ENCODE results near the gene FCGR3B.
"Not testable (repeated sequence)": the region's sequence is repeated elsewhere in the genome, so short reads cannot be mapped to it uniquely, and the experiment has no call there.

The FCGR3B gene

DNA sequence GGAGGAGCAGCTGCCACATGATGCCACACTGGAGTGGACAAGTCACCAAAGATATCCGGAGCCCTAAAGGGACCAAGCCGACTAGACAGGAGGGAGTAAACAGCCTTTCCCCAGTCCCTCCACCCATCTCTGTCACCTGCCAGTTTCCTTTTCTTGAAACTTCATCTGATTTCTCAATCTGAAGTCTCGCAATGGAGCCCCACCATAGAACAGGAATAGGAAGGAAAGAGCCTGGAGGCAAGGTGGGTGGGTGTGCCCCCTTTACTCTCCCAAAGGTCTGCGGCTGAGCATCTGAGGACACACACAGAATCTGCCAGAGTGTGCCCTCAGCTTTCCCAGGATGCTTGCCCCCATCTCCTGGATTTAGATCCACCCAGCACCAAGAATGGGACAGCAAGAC, at the start of gene FCGR3B:
TSS of gene FCGR3B (minus strand) at position 101 of the 400 bp plus-strand sequence. CDS start at position 19, 82 bp downstream.
- no peak for DNase-seq

DNA sequence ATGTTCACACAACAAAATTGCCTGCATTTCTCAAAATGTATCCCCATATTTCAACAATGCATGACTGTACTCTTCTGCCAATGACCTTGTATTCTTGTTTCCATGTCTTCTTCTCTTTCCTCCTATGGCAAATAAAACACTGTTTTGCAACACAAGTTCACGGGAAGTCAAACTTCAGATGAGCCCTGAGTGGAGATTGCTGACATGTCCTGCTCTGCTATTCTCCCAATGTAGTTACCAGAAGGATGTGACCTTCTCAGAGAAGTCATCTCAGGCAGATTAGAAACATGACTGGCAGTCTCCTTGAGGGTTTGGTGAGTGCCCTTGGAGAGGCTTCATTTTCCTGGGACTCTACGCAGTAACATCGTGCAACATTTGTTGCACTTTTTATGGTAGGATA, 47.5 kb upstream of the FCGR3B start:
- no peak for DNase-seq

DNA sequence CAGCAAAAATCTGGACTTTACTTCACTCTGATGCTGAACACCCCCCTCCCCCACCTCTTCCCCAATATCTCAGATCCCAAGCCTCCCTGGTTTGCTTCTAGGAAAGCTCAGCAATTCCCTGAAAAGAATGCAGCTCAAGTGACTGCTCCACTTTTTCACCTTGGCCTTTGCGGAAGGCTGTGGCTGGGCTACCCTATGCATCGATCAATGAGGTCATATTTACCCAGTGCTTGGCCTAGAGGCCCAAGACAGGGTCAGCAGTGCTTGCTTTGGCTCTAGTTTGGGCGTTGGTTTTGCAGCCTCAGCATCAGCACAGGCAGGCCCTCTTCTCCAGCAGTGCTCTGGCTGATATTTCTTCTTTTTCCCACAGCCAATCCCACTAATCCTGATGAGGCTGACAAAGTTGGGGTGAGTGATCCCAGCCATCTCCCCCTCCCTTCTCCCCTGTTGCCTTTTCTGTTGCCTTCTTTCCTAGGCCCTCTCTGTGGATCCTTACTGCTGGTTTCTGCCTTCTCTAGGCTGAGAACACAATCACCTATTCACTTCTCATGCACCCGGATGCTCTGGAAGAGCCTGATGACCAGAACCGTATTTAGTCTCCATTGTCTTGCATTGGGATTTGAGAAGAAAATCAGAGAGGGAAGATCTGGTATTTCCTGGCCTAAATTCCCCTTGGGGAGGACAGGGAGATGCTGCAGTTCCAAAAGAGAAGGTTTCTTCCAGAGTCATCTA, 46.1 kb upstream of the FCGR3B start:
- DNase-seq = no peak

DNA sequence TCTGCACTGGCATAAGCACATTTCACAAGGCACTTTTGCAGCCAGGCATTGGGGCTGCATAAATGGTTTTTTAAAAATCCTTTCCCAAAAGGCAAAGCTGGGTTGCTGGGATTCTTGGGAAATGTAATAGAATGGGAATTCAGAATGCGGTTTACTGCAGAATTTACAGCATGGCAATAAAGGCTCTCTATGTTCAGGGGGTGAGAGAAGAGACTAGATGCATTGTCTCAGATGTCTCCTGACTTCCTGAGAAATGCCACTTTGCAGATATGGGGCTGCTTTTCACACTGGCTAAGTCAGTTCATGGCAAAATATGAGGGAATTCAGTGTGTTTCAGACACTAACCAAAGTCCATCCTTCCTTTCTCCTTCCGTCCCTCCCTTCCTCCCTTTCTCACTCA, 45.5 kb upstream of the FCGR3B start:
- no peak for DNase-seq

DNA sequence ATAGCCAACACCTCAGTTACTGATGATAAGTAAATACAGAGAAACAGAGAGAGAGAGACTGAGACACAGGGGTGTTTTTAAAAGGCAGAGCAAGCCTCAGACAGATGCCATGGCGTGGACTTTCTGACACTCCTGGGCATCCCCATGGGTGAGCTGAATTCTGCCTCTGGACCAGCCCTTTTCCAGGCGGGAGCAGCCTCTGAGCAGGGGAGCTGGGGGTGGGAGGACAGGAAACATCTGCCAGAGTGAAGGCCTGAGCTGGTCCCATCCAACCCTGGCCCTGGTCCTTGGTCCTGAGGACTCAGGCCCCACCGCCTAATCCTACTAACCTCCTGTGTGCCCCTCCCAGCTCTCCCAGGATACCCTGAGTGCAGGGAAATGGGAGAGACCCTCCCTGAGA, 43.9 kb upstream of the FCGR3B start:
- DNase-seq = not testable (repeated sequence)

DNA sequence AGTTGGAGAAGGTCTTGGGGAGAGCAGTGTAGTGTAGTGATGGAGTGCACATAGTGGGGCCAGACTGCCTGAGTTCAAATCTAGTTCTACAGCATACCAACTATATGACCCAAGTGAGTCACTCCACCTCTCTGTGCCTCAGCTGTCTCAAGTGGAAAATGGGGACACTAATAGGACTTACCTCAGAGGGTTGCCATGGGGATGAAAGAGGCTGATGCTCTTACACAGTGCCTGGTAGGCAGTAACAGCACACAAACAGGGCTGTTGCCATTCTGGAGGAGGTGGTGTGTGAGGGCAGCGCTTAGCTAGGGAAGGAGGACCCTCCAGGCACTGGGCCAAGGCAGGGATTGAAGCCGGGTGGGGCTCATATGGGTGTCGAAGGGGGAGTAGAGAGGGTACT, 43.5 kb upstream of the FCGR3B start:
- DNase-seq = not testable (repeated sequence)

DNA sequence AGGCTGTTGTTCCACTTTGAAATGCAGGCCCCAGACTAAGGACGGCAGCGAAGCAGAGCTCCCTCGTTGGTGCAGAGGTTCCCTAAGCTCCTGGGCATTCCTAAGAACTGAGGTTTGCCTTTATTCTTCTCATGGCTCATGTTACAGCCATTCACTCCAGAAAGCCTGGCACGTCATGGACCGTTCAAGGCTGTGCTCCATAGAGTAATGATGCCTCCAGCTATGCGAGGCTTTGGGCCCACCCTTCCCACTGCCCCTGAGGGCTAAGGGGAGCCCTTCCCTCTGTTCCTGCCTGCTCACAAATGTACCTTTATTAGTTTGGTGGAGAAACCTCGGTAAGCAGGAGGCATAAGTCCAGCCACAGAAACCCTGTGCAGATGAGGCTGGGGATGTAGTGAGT, 42.5 kb upstream of the FCGR3B start:
- not testable (repeated sequence) for DNase-seq

DNA sequence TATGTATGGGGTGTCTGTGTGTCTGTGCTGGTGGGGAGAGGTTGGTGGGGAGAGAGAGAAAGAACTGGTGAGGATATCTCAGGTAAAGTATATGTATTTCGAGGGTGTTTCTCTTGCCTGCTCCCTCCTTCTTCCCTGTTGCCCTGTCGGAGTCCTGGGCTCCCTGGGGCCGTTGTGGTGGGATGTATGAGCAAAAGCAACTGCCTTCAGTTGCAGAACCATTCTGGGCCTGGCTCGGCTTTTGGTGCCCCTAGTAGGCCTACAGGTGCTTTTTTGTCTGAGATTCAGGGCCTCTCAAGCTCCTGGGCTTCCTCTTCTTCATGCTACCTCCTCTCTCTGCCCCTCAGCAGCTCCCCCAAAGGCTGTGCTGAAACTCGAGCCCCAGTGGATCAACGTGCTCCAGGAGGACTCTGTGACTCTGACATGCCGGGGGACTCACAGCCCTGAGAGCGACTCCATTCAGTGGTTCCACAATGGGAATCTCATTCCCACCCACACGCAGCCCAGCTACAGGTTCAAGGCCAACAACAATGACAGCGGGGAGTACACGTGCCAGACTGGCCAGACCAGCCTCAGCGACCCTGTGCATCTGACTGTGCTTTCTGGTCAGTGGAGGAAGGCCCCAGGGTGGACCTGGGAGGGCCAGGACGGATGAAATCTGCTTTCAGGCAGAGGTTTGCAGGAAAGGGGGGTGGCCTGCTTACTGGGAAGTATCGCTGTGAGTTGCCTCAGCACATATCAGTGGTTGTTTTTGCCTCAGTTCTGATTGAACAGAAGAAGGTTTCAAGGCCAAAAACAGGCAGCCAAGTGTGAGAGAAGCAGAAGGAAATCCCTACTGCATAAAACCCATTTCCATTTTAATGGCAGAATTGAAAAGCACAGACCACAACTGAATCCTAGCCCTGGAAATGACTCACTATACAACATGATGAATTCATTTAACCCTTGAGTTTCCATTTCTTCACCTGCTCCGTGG, 40.4 kb upstream of the FCGR3B start:
- DNase-seq = not testable (repeated sequence)

DNA sequence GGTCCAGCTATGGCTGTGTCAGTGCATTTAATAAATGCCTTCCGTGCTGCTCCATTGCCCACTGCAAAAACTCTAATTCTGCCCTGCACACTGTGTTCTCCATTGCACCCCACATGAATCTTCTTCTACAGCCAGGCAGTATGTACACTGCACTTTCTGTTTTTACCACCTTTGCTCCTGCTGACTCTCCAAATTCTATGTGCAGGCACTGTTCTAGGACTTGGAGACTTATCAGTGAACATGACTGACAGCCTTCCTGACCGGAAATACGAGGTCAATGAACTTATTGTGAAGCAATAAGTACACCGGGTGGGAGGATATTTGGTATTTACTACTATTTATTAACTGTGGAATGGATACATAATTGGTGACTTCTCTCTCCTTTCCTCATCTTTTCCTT, 33.7 kb upstream of the FCGR3B start:
- DNase-seq = not testable (repeated sequence)

DNA sequence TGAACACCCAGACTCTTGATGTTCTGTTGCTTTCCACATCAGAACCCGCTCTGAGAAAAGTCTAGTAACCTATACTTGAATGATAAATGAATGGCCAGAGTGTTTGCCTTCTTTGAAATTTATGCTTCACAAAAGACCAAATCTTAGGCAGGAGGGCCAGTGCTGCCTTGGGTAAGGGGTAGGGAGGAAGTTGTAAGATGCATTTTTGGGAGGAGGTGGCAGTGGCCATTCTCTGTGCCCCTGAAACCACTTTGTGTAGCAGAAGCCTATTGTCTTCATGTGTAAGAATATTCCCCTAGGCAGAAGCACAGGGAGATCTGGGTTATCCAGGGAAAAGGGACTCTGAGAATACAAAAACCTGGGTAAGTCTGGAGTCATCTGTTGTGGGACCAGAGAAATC, 32.6 kb upstream of the FCGR3B start:
- DNase-seq = not testable (repeated sequence)

DNA sequence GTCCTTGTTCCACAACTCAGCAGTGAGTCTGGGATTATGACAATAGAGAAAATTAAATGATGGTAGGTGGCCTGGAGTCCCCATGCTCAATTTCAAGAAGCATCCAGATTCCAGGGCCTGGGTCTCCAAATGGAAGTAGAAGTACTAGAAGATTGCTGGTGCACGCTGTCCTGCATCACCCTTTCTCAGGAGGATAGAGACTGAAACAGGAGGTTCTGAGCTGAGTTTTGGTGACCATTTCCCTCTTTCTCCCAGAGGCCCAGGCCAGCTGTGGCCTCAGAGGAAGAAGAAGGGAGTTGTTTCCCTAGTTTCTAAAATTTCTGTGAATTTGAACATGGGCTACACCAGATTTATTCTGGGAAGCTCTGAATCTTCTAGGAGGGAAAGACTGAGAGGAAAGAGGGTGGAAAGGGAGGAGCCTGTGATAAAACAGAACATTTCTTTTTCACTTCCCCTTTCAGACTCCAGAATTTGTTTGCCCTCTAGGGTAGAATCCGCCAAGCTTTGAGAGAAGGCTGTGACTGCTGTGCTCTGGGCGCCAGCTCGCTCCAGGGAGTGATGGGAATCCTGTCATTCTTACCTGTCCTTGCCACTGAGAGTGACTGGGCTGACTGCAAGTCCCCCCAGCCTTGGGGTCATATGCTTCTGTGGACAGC, 31.8 kb upstream of the FCGR3B start, which contains the start of gene FCGR2B:
TSS of gene FCGR2B (plus strand) at position 460 of the 656 bp plus-strand sequence. CDS start at position 559, 99 bp downstream.
- not testable (repeated sequence) for DNase-seq

DNA sequence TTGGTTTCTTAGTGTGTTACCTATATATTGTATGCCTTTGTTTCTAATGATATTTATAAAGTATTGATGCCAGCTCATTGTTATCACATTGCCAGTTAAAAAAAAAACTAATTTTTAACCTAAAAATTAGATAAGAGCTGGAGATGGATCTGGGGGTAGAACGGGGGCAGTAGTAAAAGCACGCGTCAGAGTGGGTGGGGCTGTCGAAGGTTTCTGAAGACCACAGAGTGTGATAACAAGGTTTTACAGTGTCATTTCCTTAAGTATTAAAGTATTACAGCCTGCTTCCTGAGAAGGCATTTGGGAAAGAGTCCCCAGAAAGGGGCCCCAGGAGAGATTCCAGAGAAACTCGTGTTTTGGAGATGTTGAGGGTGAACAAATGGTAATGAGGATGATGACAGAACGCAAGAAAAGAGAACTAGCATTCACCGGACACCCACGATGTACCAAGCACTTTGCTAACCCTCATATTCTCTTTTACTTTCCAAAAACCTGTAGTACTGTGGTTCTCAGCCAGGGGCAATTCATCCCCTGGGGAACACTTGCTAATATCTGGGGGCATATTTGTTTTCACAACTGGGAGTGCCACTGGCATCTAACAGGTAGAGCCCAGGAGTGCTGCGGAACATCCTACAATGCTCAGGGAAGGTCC, 30.8 kb upstream of the FCGR3B start:
- DNase-seq = not testable (repeated sequence)

DNA sequence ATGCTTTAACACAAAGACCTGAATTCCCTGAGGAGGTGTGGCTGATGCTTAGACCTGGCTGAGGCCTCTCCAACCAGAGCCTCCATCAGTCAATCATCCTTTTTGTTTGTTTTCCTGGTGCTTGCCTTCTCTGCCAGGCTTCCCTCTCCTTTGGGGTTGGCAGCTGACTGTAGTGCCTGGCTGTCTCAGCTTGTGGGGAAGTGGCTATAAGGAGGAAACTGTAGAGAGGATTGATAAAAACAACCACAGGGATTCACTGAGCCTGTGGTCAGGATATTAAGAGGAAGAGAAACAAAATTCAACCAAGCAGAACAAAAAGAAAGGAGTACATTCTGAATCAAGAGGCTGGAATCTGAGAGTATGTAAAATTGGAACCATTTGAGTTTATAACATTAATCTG, 27.5 kb upstream of the FCGR3B start:
- DNase-seq = not testable (repeated sequence)

DNA sequence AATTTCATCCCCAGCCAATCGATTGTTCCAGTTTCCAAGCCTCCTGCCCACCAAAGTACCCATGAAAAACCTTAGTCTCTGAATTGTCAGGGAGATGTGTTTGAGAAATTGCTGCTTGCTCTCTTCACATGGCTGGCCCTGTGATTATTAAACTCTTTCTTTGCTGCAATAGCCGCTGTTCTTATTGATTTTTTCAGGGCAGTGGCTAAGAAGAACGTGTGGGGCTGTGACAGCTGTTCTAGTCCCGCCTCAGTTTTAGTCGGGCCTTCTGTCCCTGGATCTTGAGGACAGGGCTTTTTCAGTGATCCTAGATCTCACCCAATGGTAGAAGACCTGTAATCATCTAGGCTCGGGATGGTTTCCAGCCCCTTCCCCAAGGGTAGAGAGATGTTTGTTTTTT, 23.0 kb upstream of the FCGR3B start:
- DNase-seq = not testable (repeated sequence)

DNA sequence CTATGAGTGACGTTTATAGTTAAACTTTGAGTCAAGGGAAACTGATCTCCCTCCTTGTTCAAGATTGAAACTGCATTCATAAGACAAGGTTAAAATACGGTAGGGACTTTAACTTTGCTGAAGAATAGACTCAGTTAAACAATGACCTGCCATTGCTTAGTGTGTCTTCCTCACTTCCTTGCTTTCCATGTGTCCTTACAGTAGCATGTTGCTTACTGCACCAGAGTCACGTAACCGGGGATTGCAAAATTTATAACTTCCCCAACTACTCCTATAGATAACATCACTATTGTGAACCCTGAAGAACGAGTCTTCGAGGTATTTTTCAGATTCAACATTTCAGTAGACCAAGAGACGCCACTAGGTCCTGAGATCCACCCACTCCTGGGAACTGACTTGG, 22.6 kb upstream of the FCGR3B start:
- not testable (repeated sequence) for DNase-seq

DNA sequence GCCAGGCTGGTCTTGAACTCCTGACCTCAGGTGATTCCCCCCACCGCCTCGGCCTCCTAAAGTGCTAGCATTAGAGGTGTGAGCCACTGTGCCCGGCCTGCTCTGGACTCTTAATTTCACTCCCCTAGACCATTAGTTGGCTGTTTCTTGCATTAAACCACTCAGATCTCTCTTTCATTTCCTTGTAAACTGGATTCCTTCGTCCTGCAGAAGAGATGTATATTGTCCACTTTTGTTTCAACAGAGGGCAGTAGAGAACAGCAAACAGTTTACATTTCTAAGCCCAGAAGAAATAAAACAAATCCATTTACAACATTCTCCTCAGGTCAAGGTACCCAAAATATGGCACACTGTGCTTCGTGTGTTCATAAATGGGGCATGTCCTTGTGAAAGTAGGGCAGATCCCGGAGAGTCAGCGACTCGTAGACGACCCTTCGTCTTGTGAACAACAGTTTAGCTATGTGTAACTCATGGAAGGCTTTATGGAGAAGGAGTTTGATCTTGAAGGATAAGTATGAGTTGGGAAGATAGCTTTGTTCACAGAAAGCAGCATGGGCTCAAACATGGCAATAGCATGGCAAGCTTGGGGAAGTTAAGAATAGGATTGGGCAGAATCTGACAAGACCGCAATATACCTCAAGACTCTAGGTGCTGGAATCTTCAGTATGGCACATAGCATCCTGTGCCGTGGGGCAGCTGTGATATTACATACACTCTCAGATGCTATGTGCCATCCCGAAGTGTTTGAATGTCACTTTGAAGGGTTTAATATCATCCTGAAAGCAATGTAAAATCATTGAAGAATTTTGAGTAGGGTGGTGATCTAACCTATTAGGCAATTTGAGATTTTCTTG, 16.8 kb upstream of the FCGR3B start:
- DNase-seq = not testable (repeated sequence)

DNA sequence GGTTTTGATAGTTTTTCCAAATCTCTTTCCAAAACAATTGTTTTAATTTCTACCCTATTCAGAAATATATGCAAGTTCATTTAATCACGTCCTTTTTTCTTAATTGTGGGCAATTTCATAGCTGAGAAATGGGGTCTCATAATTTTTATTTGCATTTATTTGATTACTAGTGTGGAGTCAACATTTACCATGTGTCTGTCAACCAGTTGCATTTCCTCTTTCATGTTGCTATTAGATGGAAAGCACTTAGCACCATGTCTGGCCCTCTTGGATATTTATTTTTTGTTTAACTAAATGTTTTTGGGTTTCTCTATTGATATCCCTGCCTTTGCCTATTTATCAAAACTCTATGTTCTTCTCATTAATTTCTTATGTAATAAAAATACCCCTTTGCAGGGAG, 13.9 kb upstream of the FCGR3B start:
- not testable (repeated sequence) for DNase-seq

DNA sequence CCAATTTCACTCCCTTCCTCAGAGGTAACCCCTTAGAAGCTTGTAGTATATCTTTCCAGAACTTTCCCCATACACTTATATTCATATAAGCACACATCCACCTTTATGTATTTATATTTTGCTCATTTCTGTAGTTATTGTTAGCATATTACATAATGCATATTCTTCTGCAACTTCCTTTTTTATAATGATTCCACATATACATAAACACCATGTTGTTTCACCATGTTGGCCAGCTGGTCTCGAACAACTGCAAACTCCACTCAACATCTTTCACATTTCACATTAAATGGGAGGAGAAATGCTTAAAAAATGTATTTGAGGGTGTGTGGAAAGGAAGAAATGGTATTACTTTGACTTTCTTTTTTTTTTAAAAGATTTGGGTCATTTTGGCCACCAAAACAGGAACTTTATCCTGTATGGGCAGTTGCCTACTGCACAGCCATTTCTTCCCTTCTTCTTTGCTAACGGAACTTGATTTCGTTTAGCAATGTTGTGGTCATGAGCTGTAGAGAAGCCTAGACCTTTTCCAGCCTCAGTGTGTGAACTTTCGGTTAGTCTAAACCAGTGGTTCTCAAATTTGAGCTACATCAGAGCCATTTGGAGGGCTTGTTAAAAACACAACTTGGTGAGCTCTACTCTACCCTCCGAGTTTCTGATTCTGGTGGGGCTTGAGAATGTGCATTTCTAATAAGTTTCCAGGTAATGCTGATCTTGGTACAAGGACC, 12.7 kb upstream of the FCGR3B start:
- not testable (repeated sequence) for DNase-seq

DNA sequence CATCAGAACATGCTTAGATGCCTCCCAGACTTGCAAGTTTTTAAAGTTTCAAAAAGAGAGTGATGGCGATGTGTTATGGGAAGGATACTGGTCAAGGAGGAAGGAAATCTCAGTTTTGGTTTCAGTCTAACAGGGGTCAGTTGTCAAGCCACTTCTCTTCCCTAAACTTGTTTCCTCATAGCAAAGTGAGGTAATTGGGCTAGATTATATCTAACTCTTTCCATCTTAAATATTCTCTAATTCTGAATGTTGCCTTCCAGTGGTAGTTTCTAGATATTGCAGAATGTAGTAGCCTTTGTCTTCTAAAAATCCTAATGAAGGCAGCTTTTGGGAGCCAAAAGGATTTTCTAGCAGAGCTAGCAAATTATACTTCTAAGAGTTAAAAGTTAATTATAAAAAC, 11.7 kb upstream of the FCGR3B start:
- not testable (repeated sequence) for DNase-seq

DNA sequence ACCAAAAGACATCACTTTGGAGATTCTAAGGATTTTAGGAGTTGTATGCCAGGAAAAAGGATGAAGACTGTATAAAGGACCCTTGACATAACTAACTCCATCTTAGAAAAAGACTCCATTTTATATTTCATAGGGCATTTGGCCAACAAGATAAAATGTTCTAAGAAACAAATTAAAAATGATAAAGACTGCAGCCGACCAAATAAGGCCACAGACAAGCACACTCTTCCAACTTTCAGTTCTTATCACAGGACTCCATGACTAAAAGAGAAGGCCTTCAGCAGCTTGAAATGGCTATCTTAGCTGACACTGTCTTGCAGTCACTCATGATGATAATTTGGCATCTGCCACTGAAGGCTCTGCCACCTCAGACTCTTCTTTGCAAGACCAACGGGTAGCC, 8.2 kb upstream of the FCGR3B start:
- DNase-seq = not testable (repeated sequence)
